Keratinocyte (primary cell): Measurements from ENCODE around the gene HOXB13.

Experiments used
- EZH2 ChIP-seq: IDR thresholded peaks from one replicate; pipeline ENCODE4 v1.6.1; 2012; ENCODE audit warnings: inconsistent platforms, mild to moderate bottlenecking, low read length, moderate library complexity
- TF ChIP-seq, protein P1 (sequence below), 3 experiments: IDR thresholded peaks in 1 of 3; conservative IDR thresholded peaks in 1 of 3; optimal IDR thresholded peaks in 1 of 3; 2 replicates in 2 of 3; 3 replicates in 1 of 3; pipeline versions ENCODE3 to v1.5.1; 2011; ENCODE audit warnings: low read length in 3 of 3, mild to moderate bottlenecking in 3 of 3, moderate library complexity in 2 of 3, control low read depth in 1 of 3, inconsistent platforms in 1 of 3; ENCODE audit not compliant: insufficient read depth in 2 of 3; ENCODE audit errors: extremely low read depth in 1 of 3

DNA sequence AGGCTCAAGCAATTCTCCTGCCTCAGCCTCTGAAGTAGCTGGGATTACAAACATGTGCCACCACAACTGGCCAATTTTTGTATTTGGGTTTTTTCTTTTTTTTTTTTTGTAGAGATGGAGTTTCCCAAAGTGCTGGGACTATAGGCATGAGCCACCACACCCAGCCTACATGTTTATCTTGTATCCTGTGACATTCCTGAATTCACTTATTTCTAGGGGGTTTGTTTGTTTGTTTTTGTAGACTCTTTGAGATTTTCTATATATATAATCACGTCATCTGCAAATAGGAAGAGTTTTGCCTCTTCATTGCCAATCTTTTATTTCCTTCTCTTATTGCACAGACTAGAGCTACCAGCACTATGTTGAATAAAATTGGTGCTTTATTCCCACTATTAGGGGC lies 35.4 kb downstream of the HOXB13 start:
- no peak for TF ChIP-seq EZH2
- TF ChIP-seq, protein P1, sequence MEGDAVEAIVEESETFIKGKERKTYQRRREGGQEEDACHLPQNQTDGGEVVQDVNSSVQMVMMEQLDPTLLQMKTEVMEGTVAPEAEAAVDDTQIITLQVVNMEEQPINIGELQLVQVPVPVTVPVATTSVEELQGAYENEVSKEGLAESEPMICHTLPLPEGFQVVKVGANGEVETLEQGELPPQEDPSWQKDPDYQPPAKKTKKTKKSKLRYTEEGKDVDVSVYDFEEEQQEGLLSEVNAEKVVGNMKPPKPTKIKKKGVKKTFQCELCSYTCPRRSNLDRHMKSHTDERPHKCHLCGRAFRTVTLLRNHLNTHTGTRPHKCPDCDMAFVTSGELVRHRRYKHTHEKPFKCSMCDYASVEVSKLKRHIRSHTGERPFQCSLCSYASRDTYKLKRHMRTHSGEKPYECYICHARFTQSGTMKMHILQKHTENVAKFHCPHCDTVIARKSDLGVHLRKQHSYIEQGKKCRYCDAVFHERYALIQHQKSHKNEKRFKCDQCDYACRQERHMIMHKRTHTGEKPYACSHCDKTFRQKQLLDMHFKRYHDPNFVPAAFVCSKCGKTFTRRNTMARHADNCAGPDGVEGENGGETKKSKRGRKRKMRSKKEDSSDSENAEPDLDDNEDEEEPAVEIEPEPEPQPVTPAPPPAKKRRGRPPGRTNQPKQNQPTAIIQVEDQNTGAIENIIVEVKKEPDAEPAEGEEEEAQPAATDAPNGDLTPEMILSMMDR (optimal IDR thresholded peaks at IDR 0.05 in 1 of 3, IDR thresholded peaks at IDR 0.05 in 1 of 3, conservative IDR thresholded peaks at IDR 0.05 in 1 of 3; ENCODE audit: extremely low read depth in 1 of 3, insufficient read depth in 2 of 3, low read length in 3 of 3), result no peak
